DMS 273 (cell line): ENCODE results near the gene COL27A1.
"Not testable (repeated sequence)": the region's sequence is repeated elsewhere in the genome, so short reads cannot be mapped to it uniquely, and the experiment has no call there.

ENCODE experiments used
- DNase-seq: peaks from one replicate; lab custom pipeline; 2025; ENCODE audit not compliant: unreplicated experiment; lab: John Stamatoyannopoulos, UW

Gene COL27A1

GRCh38 chr9:114314881-114315722, 159.8 kb downstream of the COL27A1 start:
- peak; percentile 59 for DNase-seq

- peak; percentile 12 for DNase-seq
Measured at GRCh38 chr9:114315723-114316363, 160.5 kb downstream of the COL27A1 start.

DNA sequence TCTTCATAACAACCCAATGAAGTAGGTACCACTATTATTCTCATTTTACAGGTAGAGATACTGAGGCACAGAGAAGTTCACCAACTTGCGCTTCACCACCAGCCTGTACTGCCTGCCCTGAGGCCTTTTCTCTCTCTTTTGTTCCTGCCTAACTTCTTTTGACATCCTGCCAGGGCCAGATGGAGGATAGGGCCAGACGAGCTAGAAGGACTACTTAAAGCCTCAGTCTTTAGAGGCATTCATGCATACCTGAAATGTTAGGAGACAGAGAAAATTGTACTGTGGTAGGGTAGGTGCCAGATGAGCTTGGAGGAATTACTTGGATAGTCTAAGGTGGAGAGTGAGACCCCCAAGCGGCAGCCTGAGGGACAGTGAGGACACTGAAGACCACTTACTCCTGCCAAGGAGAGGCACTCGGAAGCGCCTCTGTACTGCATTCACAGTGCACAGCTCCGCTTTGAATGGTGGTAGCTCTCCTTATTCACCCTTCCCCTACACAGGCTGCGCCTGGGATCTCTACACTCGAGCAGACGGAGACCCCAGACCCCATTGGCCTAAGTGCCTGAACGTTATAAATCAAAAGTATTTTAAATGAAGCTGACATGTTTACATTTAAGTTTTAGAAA, 161.4 kb downstream of the COL27A1 start:
- peak; percentile 94 for DNase-seq

DNA sequence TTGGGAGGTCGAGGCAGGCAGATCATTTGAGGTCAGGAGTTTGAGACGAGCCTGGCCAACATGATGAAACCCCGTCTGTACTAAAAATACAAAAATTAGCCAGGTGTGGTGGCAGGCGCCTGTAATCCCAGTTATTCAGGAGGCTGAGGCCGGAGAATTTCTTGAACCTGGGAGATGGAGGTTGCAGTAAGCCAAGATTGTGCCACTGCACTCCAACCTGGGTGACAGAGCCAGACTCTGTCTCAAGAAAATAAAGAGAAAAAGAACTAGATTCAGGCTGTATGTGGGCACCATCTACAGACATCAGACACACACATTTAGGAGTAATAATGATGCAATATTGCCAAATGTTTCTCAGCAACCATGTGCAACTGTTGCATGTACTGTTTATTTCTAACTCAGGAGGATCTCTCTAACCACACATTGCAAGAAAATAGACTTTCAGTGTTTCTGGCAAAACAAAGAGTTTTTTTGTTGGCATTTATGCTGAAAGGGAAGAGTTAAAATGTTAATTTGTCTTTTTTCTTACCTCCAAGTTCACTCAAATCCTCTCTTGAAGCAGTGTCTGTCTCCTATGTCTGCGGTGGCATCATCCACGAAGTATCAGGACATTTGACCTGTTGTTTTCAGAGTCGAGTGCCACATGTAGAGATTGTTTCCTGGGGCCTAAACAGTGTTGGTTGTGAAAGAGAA, 162.5 kb downstream of the COL27A1 start:
- DNase-seq = peak; percentile 35

- DNase-seq = no peak
Measured at GRCh38 chr9:114318416-114318815, 163.1 kb downstream of the COL27A1 start.

- DNase-seq = peak; percentile 14
Measured at GRCh38 chr9:114319147-114319546, 163.8 kb downstream of the COL27A1 start.

DNA sequence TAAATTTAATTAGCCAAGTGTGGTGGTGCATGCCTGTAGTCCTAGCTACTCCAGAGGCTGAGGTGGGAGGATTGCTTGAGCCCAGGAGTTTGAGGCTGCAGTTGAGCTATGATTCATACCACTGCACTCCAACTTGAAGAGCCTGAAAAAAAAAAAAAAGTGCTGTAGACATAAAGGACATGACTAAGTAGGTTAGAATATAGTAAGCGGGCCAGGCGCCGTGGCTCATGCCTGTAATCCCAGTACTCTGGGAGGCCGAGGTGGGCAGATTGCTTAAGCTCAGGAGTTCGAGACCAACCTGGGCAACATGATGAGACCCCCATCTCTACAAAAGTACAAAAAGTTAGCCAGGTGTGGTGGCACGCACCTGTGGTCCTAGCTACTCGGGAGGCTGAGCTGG, 165.4 kb downstream of the COL27A1 start:
- DNase-seq = not testable (repeated sequence)

GRCh38 chr9:114321759-114322158, 166.4 kb downstream of the COL27A1 start:
- DNase-seq = no peak

- peak; percentile 12 for DNase-seq
Measured at GRCh38 chr9:114322160-114322818, 167.0 kb downstream of the COL27A1 start.

DNA sequence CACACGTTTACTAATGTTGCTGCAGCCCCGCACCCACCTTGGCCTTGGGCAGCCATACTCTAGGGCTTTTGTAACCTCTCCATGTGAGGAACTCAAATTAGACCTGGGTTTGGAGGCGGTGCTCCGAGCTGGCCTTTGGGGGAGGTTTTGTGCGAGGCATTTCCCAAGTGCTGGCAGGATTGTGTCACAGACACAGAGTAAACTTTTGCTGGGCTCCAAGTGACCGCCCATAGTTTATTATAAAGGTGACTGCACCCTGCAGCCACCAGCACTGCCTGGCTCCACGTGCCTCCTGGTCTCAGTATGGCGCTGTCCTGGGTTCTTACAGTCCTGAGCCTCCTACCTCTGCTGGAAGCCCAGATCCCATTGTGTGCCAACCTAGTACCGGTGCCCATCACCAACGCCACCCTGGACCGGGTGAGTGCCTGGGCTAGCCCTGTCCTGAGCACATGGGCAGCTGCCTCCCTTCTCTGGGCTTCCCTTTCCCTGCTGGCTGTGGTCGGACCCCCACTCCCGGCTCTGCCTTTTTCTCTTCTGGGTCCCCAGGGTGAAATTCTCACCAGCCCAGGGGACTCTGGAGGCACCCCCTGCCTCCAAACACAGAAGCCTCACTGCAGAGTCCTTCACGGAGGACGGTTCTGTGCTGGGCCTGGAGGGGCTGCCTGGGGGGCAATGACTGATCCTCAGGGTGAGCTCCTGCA, 167.6 kb downstream of the COL27A1 start, which contains the start of gene ORM1:
ORM1 (plus strand) TSS at position 268 of the 701 bp plus-strand sequence; CDS start at position 304, 36 bp downstream.
- not testable (repeated sequence) for DNase-seq

GRCh38 chr9:114323849-114324248, 168.5 kb downstream of the COL27A1 start:
- not testable (repeated sequence) for DNase-seq

DNA sequence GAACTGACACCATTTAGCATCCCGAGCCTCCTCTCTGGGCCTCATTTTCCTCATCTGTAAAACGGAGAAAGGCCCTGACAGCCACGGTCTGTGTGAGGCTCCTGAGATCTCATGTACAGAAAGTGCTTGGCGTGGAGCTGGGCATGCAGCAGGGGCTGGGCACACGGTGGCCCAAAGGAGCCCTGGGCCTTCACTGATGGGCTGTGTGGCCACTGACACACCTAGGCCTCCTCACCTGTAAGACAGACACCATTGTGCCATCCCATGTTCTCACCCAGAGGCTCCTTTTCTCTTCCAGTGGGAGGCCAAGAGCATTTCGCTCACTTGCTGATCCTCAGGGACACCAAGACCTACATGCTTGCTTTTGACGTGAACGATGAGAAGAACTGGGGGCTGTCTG, 169.2 kb downstream of the COL27A1 start:
- DNase-seq = no peak

DNA sequence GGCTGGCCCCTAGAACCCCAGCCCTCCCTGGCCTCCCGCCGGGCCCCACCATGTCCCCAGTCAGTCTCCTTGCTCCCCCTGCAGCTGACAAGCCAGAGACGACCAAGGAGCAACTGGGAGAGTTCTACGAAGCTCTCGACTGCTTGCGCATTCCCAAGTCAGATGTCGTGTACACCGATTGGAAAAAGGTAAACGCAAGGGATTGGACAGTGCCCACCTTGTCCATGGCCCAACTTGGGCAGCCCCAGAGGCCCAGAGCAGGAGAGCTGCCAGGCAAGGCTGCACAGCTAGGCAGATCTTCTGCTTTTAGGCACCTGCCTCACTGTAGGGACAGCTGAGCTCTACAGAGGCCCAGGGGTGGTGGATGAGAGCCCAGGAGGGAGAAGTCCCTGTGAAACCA, 169.6 kb downstream of the COL27A1 start:
- not testable (repeated sequence) for DNase-seq

DNA sequence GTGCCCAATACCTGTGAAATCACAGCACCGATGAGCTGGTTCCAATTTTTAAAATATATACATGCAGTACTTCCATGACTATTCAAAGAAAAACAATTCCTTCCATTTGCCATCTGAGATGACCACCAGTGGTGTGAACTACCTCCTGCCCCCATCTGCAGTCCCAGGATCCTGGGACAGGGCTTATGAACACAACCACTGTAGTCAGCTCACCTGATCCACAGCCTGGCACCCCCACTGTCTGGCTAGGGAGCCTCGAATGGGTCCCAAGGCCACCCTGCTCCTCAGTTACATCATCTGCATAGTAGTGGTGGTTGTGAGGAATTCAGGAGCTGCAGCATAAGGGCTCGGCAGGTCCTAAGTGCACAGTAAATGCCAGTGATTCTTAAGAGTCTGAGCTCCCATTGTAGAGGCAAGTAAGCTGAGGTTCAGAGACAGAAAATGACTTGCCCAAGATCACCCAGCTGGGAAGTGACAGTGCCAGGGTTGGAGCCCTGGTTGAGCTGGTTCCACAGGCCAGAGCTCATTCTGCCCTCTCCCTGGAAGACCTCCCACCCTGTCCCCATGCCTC, 170.4 kb downstream of the COL27A1 start:
- DNase-seq = not testable (repeated sequence)

DNA sequence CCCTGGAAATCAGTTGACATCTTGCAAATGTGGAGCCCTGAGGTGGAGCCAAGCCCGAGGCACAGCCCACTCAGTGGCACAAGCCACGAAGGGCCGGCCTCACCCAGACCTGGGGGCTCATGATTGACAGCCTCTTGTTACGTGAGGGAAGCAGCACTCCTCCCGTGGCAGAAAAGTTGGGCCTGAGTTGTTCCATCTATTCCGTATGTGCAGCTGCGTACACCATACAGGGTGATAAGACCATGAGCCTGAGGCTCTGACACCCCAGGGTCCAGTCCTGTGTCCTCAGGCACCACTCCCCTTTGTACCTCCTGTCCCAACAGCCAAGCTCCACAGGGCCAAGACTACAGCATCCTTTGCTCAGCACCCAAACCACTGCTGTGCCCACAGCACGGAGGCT, 172.4 kb downstream of the COL27A1 start:
- no peak for DNase-seq

GRCh38 chr9:114328357-114328820, 173.1 kb downstream of the COL27A1 start:
- DNase-seq = peak; percentile 9

DNA sequence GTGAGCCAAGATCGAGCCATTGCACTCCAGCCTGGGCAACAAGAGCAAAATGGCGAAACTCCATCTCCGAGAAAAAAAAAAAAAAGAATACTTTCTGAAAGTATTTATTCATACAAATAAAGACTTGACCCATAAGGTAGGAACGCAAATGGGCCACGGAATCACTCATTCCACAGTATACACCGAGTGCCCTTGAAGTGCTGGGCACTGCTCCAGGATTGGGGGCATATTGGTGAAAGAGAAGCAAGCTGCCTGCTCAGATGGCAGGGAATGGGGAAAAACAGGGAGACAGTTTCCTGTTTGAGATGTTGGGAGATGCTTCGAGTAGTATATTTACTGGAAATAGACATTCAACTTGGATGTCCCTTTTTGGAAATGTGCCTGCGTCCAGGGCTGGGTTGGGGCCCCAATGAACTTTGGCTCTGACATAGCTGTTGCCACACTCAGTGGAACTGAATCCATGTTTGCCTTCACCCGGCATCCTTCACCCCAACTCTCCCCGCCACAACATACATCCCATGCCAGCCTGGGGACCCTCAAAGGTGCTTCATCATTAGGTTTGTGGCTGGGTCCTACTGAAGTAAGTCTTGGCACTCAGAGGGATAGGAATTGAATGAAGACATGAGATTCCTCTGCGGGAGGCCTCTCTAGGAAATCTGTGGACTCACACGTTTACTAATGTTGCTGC, 173.7 kb downstream of the COL27A1 start:
- DNase-seq = peak; percentile 6

DNA sequence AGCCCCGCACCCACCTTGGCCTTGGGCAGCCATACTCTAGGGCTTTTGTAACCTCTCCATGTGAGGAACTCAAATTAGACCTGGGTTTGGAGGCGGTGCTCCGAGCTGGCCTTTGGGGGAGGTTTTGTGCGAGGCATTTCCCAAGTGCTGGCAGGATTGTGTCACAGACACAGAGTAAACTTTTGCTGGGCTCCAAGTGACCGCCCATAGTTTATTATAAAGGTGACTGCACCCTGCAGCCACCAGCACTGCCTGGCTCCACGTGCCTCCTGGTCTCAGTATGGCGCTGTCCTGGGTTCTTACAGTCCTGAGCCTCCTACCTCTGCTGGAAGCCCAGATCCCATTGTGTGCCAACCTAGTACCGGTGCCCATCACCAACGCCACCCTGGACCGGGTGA, 174.3 kb downstream of the COL27A1 start, which contains the start of gene ORM2:
ORM2 (plus strand) TSS at position 245 of the 398 bp plus-strand sequence; CDS start at position 281, 36 bp downstream.
- DNase-seq = not testable (repeated sequence)

DNA sequence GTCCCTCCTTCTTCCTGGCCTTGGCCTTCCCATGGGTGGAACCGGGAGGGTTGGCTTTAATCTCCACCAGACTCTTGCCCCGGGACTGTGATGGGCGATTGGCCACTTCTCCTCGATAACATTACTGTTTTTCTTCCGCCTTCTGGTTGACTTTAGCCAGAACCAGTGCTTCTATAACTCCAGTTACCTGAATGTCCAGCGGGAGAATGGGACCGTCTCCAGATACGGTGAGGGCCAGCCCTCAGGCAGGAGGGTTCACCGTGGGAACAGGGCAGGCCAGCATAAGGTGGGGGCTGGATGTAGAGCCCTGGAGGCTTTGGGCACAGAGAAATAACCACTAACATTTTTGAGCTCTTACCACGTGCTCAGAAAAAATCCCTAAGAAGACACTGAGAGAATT, 175.3 kb downstream of the COL27A1 start:
- no peak for DNase-seq
